Suprapubic skin (tissue), 4 donors: ENCODE results near the gene SCRN1.

Experiments
- POLR2A ChIP-seq, 2 donors: fragments of 450-650 bp; IDR thresholded peaks; one replicate each; pipeline ENCODE4 v1.6.1; 2017; ENCODE audit warnings: antibody characterized with exemption in 2 of 2, mild to moderate bottlenecking in 2 of 2, moderate library complexity in 2 of 2
- POLR2AphosphoS5 ChIP-seq, 3 donors: sonication (generic); formaldehyde crosslinking; IDR thresholded peaks; one replicate each; pipeline ENCODE4 v1.6.1; 2017; ENCODE audit warnings: antibody characterized with exemption in 3 of 3
- TF ChIP-seq, protein P1 (sequence below), 2 donors: fragments of 200-600 bp in 1 of 2; fragments of 450-650 bp in 1 of 2; sonication (generic) in 1 of 2; IDR thresholded peaks; one replicate each; pipeline ENCODE4 v1.5.1; 2016 to 2019; ENCODE audit warnings: antibody characterized with exemption in 2 of 2, mild to moderate bottlenecking in 1 of 2, moderate library complexity in 1 of 2

DNA sequence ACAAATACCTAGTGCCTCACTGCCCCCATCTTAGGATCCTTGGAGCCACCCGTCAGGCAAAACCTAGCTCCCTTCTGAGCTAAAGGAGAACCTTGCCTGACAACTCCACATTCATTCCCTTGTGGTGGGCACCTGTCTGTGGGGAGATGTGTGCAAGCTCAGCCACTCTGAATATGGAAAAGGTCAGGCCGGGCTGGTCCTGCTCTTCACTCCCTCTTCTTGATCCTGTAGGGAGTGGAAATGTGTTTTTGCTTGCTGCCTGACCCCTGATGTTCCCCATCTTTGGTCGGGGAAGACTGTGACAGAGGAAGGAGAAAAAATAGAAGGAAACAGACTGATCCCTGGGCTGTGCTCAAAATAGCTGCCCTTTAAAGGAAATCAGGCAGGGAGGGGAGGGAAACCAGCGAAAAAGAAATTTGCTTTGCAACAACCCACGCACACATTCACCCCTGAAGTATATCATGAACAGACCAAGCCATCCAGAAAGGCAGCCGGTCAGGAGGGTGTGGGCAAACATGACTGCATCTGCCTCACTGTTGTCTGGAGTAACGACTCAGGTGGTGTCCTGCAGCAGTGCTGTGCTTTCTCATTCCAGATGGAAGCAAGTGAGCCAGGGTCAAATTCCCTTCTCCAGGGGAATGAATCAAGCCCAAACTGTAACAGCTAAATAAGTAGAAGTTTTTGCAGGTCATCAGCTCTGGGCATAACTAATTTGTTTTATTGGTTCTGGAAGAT is 74.0 kb downstream of the SCRN1 start:
- TF ChIP-seq, protein P1, sequence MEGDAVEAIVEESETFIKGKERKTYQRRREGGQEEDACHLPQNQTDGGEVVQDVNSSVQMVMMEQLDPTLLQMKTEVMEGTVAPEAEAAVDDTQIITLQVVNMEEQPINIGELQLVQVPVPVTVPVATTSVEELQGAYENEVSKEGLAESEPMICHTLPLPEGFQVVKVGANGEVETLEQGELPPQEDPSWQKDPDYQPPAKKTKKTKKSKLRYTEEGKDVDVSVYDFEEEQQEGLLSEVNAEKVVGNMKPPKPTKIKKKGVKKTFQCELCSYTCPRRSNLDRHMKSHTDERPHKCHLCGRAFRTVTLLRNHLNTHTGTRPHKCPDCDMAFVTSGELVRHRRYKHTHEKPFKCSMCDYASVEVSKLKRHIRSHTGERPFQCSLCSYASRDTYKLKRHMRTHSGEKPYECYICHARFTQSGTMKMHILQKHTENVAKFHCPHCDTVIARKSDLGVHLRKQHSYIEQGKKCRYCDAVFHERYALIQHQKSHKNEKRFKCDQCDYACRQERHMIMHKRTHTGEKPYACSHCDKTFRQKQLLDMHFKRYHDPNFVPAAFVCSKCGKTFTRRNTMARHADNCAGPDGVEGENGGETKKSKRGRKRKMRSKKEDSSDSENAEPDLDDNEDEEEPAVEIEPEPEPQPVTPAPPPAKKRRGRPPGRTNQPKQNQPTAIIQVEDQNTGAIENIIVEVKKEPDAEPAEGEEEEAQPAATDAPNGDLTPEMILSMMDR (IDR thresholded peaks at IDR 0.05): no peak
- no peak for TF ChIP-seq POLR2AphosphoS5 (IDR thresholded peaks at IDR 0.05)
- TF ChIP-seq POLR2A (IDR thresholded peaks at IDR 0.05): no peak
